Lower leg skin (tissue), 4 donors: ENCODE measurements around the gene GALNT18. TPM values are rescaled to one million over a fixed set of nuclear protein-coding genes. Genes with fewer than 3 reads are reported as not detected.

Experiments used
- DNase-seq, 2 donors: peaks; one replicate each; pipeline ENCODE4 v3.0.0-alpha.2; 2019; ENCODE audit warnings: low spot score in 2 of 2
- H3K4me3 ChIP-seq: fragments of 200-600 bp; sonication (generic); 2 replicates; pipeline ENCODE4 v1.5.1; 2017; ENCODE audit warnings: mild to moderate bottlenecking, low read depth; ENCODE audit not compliant: poor library complexity, severe bottlenecking
- POLR2A ChIP-seq, 2 donors: fragments of 450-650 bp; IDR thresholded peaks; one replicate each; pipeline ENCODE4 v1.6.1; 2016 to 2017; ENCODE audit warnings: antibody characterized with exemption in 2 of 2, mild to moderate bottlenecking in 1 of 2, moderate library complexity in 1 of 2
- WGBS, 2 donors: methylation state at CpG; one replicate each; pipeline ENCODE4 v1.1.5; 2018; 5-methylcytosine and 5-hydroxymethylcytosine counted together
- intact Hi-C: fragments of 100-400 bp; cut with DNase I; formaldehyde crosslinking; loops from one replicate; pipeline ENCODE4 v1.15.0; 2023; ENCODE audit warnings: low total_unique reads
- total RNA-seq, 4 donors: library from RNA; depleted of rRNA; stranded (reverse); fragments of >200 nt; gene quantifications; one replicate each; pipeline ENCODE4 v1.1.0, GENCODE V29; 2016
- TF ChIP-seq, protein P1 (sequence below), 3 donors: fragments of 450-650 bp; IDR thresholded peaks; one replicate each; pipeline ENCODE4 v1.5.1; 2016; ENCODE audit warnings: antibody characterized with exemption in 3 of 3, mild to moderate bottlenecking in 3 of 3, moderate library complexity in 2 of 3

Gene GALNT18
- total RNA-seq, 4 donors from 2014 or later, result 11.5 to 33.0 (median 17.7) TPM

DNA sequence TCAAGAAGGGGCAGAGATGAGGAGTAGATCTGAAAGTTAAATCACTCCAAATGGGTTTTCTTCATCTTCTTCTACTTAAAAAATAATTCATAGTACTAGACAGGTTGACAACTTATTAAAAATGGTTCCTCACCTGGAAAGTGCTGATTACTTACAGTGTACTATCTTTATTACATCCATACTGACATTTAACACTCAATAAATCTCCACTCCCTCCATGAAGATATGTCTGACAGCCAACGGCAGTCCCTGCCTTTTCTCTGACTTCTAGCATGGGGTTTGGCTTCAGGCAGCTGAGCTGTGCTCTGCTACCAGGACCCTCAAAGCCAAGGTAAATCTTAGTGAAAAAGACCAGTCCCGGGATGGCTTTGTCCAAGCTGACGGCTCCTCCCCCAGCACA, 135.4 kb downstream of the GALNT18 start:
- TF ChIP-seq POLR2A (IDR thresholded peaks at IDR 0.05), result no peak
- TF ChIP-seq, protein P1, sequence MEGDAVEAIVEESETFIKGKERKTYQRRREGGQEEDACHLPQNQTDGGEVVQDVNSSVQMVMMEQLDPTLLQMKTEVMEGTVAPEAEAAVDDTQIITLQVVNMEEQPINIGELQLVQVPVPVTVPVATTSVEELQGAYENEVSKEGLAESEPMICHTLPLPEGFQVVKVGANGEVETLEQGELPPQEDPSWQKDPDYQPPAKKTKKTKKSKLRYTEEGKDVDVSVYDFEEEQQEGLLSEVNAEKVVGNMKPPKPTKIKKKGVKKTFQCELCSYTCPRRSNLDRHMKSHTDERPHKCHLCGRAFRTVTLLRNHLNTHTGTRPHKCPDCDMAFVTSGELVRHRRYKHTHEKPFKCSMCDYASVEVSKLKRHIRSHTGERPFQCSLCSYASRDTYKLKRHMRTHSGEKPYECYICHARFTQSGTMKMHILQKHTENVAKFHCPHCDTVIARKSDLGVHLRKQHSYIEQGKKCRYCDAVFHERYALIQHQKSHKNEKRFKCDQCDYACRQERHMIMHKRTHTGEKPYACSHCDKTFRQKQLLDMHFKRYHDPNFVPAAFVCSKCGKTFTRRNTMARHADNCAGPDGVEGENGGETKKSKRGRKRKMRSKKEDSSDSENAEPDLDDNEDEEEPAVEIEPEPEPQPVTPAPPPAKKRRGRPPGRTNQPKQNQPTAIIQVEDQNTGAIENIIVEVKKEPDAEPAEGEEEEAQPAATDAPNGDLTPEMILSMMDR (IDR thresholded peaks at IDR 0.05), result no peak
- no peak for DNase-seq
- no peak overlapping the region for H3K4me3 ChIP-seq
- WGBS, 2 donors, result 74 to 77% methylated on average over 3 of the region's 3 CpGs
- intact Hi-C loops, result no loop called here

- DNase-seq, result no peak
- no peak overlapping the region for H3K4me3 ChIP-seq
- intact Hi-C loops, result no loop called here
- TF ChIP-seq POLR2A (IDR thresholded peaks at IDR 0.05), result no peak
- TF ChIP-seq, protein P1 (IDR thresholded peaks at IDR 0.05), result no peak
- 61 to 65% methylated on average over 3 of the region's 3 CpGs for WGBS, 2 donors
These were observed 135.8 kb downstream of the GALNT18 start for GRCh38 chr11:11486002-11486401.

- no peak overlapping the region for H3K4me3 ChIP-seq
- DNase-seq, result no peak
- WGBS, 2 donors, result 84 to 87% methylated on average over 11 of the region's 11 CpGs
- intact Hi-C loops, result no loop called here
- TF ChIP-seq, protein P1 (IDR thresholded peaks at IDR 0.05), result no peak
- TF ChIP-seq POLR2A (IDR thresholded peaks at IDR 0.05), result no peak
These were observed 138.2 kb downstream of the GALNT18 start for GRCh38 chr11:11483627-11484026.

DNA sequence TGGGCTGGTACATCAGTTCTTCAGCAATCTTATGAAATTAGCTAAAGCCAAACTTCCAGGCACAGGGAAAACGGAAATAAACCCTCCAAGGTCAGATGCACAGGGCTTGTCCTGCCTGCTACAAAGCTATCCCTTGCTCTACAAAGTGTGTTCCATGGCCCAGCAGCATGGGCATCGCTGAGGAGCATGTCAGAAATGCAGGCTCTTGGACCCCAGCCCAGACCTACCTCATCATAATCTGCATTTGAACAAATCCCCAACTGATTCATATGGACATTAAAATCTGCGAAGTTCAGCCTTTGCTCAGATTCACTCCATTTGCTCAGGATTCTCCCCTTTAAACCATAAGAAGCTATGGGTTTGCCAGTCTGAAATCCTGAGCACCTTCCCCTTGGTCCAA, 139.1 kb downstream of the GALNT18 start:
- intact Hi-C loops, result no loop called here
- no peak for DNase-seq
- TF ChIP-seq, protein P1 (IDR thresholded peaks at IDR 0.05), result no peak
- TF ChIP-seq POLR2A (IDR thresholded peaks at IDR 0.05), result no peak
- 75 to 94% methylated on average over 3 of the region's 3 CpGs for WGBS, 2 donors
- H3K4me3 ChIP-seq, result no peak overlapping the region

GRCh38 chr11:11481371-11481770, 140.4 kb downstream of the GALNT18 start:
- WGBS, 2 donors, result 83 to 94% methylated on average over 4 of the region's 4 CpGs
- TF ChIP-seq POLR2A (IDR thresholded peaks at IDR 0.05), result no peak
- TF ChIP-seq, protein P1 (IDR thresholded peaks at IDR 0.05), result no peak
- H3K4me3 ChIP-seq, result no peak overlapping the region
- no peak for DNase-seq
- intact Hi-C loops, result no loop called here

DNA sequence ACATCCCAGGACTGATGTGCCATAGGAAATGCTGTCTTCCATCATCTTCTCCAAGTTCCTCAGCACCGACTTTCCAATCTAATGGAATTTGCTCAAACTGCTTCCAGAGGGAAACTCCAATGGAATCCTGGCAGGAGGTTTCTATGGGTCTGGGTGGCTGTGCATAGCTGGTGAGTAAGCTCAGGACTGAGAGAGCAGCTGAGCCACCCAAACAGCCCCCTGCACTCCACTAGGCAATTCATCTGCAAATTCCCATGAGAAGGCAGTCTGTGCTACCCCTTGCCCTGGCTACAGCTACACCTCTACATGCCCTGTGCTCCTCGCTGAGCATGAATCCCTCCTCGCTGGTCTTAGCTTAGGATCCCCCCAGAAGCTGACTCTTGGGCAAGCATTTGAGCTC, 140.8 kb downstream of the GALNT18 start:
- DNase-seq, result no peak
- TF ChIP-seq, protein P1 (IDR thresholded peaks at IDR 0.05), result no peak
- no peak for TF ChIP-seq POLR2A (IDR thresholded peaks at IDR 0.05)
- no peak overlapping the region for H3K4me3 ChIP-seq
- WGBS, 2 donors, result 74 to 77% methylated on average over 2 of the region's 3 CpGs
- intact Hi-C loops, result no loop called here
